ENCODE measurements around the gene AKNAD1. TPM values are rescaled to one million over a fixed set of nuclear protein-coding genes. Genes with fewer than 3 reads are reported as not detected.

The AKNAD1 gene
- total and polyA plus RNA-seq, 11 donors, result 0.14 to 0.59 TPM; not detected in 9

- H3K9me3 ChIP-seq, result no peaks in the 10 kb centered on the region
- H3K27ac ChIP-seq, result no peak overlapping the region
- H3K27me3 ChIP-seq, result no peaks in the 10 kb centered on the region
- H3K36me3 ChIP-seq, result no peaks in the 10 kb centered on the region
- DNase-seq (no peak), ATAC-seq (no peak)
- H3K4me3 ChIP-seq, result no peak overlapping the region
- no peak for TF ChIP-seq CTCF (IDR thresholded peaks at IDR 0.05)
- TF ChIP-seq POLR2A (IDR thresholded peaks at IDR 0.05), result no peak
- H3K4me1 ChIP-seq, result peaks cover 0 to 5% (median 0%) of the 10 kb centered on the region in 12 donors
- 89 to 92% (median 90%) methylated on average over 9 of the region's 9 CpGs for WGBS, 4 donors
- intact Hi-C loops (cut with DNase I), result no loop called here
These were observed 3.5 kb upstream of the AKNAD1 start for GRCh38 chr1:108860190-108860907.

GRCh38 chr1:108858230-108858950, 1.5 kb upstream of the AKNAD1 start:
- TF ChIP-seq CTCF (IDR thresholded peaks at IDR 0.05) (no peak), POLR2A (IDR thresholded peaks at IDR 0.05) (no peak)
- Histone ChIP-seq H3K4me1 (peaks cover 0 to 5% (median 0%) of the 10 kb centered on the region in 12 donors), H3K36me3 (no peaks in the 10 kb centered on the region), H3K27me3 (no peaks in the 10 kb centered on the region), H3K27ac (peak overlapping the region in 2 of 12 donors; percentile 22 to 26), H3K4me3 (no peak overlapping the region), H3K9me3 (no peaks in the 10 kb centered on the region)
- ATAC-seq (no peak), DNase-seq (no peak)
- 55 to 69% (median 68%) methylated on average over 6 of the region's 6 CpGs for WGBS, 4 donors
- intact Hi-C loops (cut with DNase I), result no loop called here

GRCh38 chr1:108854221-108855019, 2.5 kb downstream of the AKNAD1 start:
- TF ChIP-seq CTCF (IDR thresholded peaks at IDR 0.05) (no peak), POLR2A (IDR thresholded peaks at IDR 0.05) (no peak)
- Histone ChIP-seq H3K4me1 (peaks cover 0 to 18% (median 0%) of the 10 kb centered on the region in 12 donors), H3K27me3 (no peaks in the 10 kb centered on the region), H3K27ac (peak overlapping the region in 1 of 12 donors; percentile 35), H3K36me3 (no peaks in the 10 kb centered on the region), H3K4me3 (no peak overlapping the region), H3K9me3 (no peaks in the 10 kb centered on the region)
- DNase-seq, result no peak
- 49 to 84% (median 79%) methylated on average over 3 of the region's 3 CpGs for WGBS, 4 donors
- no peak for ATAC-seq
- intact Hi-C loops (cut with DNase I), result no loop called here
